ENCODE measurements around the gene CR1. TPM values are rescaled to one million over a fixed set of nuclear protein-coding genes. Genes with fewer than 3 reads are reported as not detected.
"Not testable (repeated sequence)": the region's sequence is repeated elsewhere in the genome, so short reads cannot be mapped to it uniquely, and the experiment has no call there.

The CR1 gene
- total and polyA plus RNA-seq, 2 donors (not counting 3 experiments of a cell fraction or from before 2014, with no cell fraction given) = not detected

GRCh38 chr1:207682872-207683434 lies 187.0 kb downstream of the CR1 start:
- H3K27me3 ChIP-seq (ENCODE audit: control insufficient read depth in 2 of 2, insufficient read depth in 2 of 2, low read length in 2 of 2); H3K79me2 ChIP-seq (ENCODE audit: control insufficient read depth, insufficient read depth, low read length); H3K4me1 ChIP-seq (ENCODE audit: control insufficient read depth, extremely low read depth, insufficient read depth, low read length); H3K36me3 ChIP-seq (ENCODE audit: control insufficient read depth in 2 of 2, extremely low read depth in 1 of 2, insufficient read depth in 2 of 2, low read length in 2 of 2); DNase-seq (ENCODE audit: low read depth, low spot score); BruUV-seq (replicated peaks); H3K9me3 ChIP-seq (replicated peaks; ENCODE audit: control insufficient read depth, insufficient read depth, low read length); intact Hi-C loops (cut with micrococcal nuclease); H3K9me1 ChIP-seq (replicated peaks; ENCODE audit: control insufficient read depth, extremely low read depth, insufficient read depth, low read length); H3K9ac ChIP-seq (replicated peaks; ENCODE audit: extremely low read depth, insufficient read depth, low read length); FAIRE-seq; H2AFZ ChIP-seq (ENCODE audit: low read depth, low read length); H3K4me3 ChIP-seq (replicated peaks in 1 of 3; ENCODE audit: insufficient read depth in 1 of 3, low read depth in 1 of 3, low read length in 3 of 3); dilution Hi-C loops (cut with MboI; ENCODE audit: extremely low pct_ligation_motif_present, low sequenced_read_pairs); POLR2A ChIA-PET; CTCF ChIA-PET; H4K20me1 ChIP-seq (replicated peaks; ENCODE audit: control insufficient read depth, extremely low read depth, insufficient read depth, low read length); H3K4me2 ChIP-seq (ENCODE audit: insufficient read depth, low read length); H3K27ac ChIP-seq (ENCODE audit: insufficient read depth, low read depth, low read length): not testable (repeated sequence)

GRCh38 chr1:207690551-207690950 lies 194.6 kb downstream of the CR1 start:
- CTCF ChIA-PET; BruUV-seq (replicated peaks); intact Hi-C loops (cut with micrococcal nuclease); H3K9me1 ChIP-seq (replicated peaks; ENCODE audit: control insufficient read depth, extremely low read depth, insufficient read depth, low read length); dilution Hi-C loops (cut with MboI; ENCODE audit: extremely low pct_ligation_motif_present, low sequenced_read_pairs); H3K4me2 ChIP-seq (ENCODE audit: insufficient read depth, low read length); H3K9me3 ChIP-seq (replicated peaks; ENCODE audit: control insufficient read depth, insufficient read depth, low read length); POLR2A ChIA-PET; H3K4me1 ChIP-seq (ENCODE audit: control insufficient read depth, extremely low read depth, insufficient read depth, low read length); DNase-seq (ENCODE audit: low read depth, low spot score); H4K20me1 ChIP-seq (replicated peaks; ENCODE audit: control insufficient read depth, extremely low read depth, insufficient read depth, low read length); H3K4me3 ChIP-seq (replicated peaks in 1 of 3; ENCODE audit: insufficient read depth in 1 of 3, low read depth in 1 of 3, low read length in 3 of 3); H3K36me3 ChIP-seq (ENCODE audit: control insufficient read depth in 2 of 2, extremely low read depth in 1 of 2, insufficient read depth in 2 of 2, low read length in 2 of 2); H3K9ac ChIP-seq (replicated peaks; ENCODE audit: extremely low read depth, insufficient read depth, low read length); FAIRE-seq; H2AFZ ChIP-seq (ENCODE audit: low read depth, low read length); H3K79me2 ChIP-seq (ENCODE audit: control insufficient read depth, insufficient read depth, low read length); H3K27ac ChIP-seq (ENCODE audit: insufficient read depth, low read depth, low read length): not testable (repeated sequence)
- H3K27me3 ChIP-seq (ENCODE audit: control insufficient read depth in 2 of 2, insufficient read depth in 2 of 2, low read length in 2 of 2) = peaks cover 5 to 17% of the 10 kb centered on the region in 2 experiments

GRCh38 chr1:207691010-207691409 lies 195.1 kb downstream of the CR1 start:
- ChIA-PET CTCF (interaction anchor here (1.3 kb wide), 1 partner anchor 18 kb away, joined by 6 read pairs; no protein-coding TSS in a partner anchor), POLR2A (no interaction called here)
- H3K79me2 ChIP-seq (ENCODE audit: control insufficient read depth, insufficient read depth, low read length) = no peaks in the 10 kb centered on the region
- FAIRE-seq (no peak), DNase-seq (ENCODE audit: low read depth, low spot score) (no peak)
- H3K9ac ChIP-seq (replicated peaks; ENCODE audit: extremely low read depth, insufficient read depth, low read length) = no peak overlapping the region
- no peaks in the 10 kb centered on the region for H3K36me3 ChIP-seq (ENCODE audit: control insufficient read depth in 2 of 2, extremely low read depth in 1 of 2, insufficient read depth in 2 of 2, low read length in 2 of 2)
- H2AFZ ChIP-seq (ENCODE audit: low read depth, low read length) = no peak overlapping the region
- H3K9me3 ChIP-seq (replicated peaks; ENCODE audit: control insufficient read depth, insufficient read depth, low read length) = no peaks in the 10 kb centered on the region
- dilution Hi-C loops (cut with MboI; ENCODE audit: extremely low pct_ligation_motif_present, low sequenced_read_pairs) (no loop called here), intact Hi-C loops (cut with micrococcal nuclease) (no loop called here)
- peaks cover 5 to 17% of the 10 kb centered on the region in 2 experiments for H3K27me3 ChIP-seq (ENCODE audit: control insufficient read depth in 2 of 2, insufficient read depth in 2 of 2, low read length in 2 of 2)
- no peak overlapping the region for H3K27ac ChIP-seq (ENCODE audit: insufficient read depth, low read depth, low read length)
- H3K9me1 ChIP-seq (replicated peaks; ENCODE audit: control insufficient read depth, extremely low read depth, insufficient read depth, low read length) = no peaks in the 10 kb centered on the region
- H3K4me2 ChIP-seq (ENCODE audit: insufficient read depth, low read length) = no peak overlapping the region
- no peak overlapping the region for H3K4me3 ChIP-seq (replicated peaks in 1 of 3; ENCODE audit: insufficient read depth in 1 of 3, low read depth in 1 of 3, low read length in 3 of 3)
- BruUV-seq (replicated peaks) = no TSS peak
- no peak for TF ChIP-seq GATA2 (IDR thresholded peaks at IDR 0.05; ENCODE audit: insufficient read depth, insufficient read length, low read depth, low read length)
- no peak for TF ChIP-seq EZH2 (IDR thresholded peaks at IDR 0.05; ENCODE audit: borderline replicate concordance, low read depth, low read length, severe bottlenecking)
- no peak for TF ChIP-seq POLR2A (IDR thresholded peaks at IDR 0.05; ENCODE audit: low read depth, low read length)
- no peak for TF ChIP-seq JUN (IDR thresholded peaks at IDR 0.05; ENCODE audit: borderline replicate concordance, insufficient read depth, insufficient read length, low read depth)
- no peak for TF ChIP-seq MYC (IDR thresholded peaks at IDR 0.05; ENCODE audit: low read depth, low read length)
- no peak for TF ChIP-seq CTCF (IDR thresholded peaks at IDR 0.05; ENCODE audit: extremely low read depth in 1 of 2, insufficient read depth in 1 of 2, low read depth in 1 of 2, low read length in 2 of 2)
- no peak for TF ChIP-seq POLR2AphosphoS5 (IDR thresholded peaks at IDR 0.05; ENCODE audit: insufficient read depth, low read depth, low read length)
- no peak for TF ChIP-seq MAX (IDR thresholded peaks at IDR 0.05; ENCODE audit: insufficient read depth, insufficient read length)
- TF ChIP-seq FOS (IDR thresholded peaks at IDR 0.05; ENCODE audit: borderline replicate concordance, insufficient read depth, low read length) = no peak
- no peaks in the 10 kb centered on the region for H4K20me1 ChIP-seq (replicated peaks; ENCODE audit: control insufficient read depth, extremely low read depth, insufficient read depth, low read length)
- no peaks in the 10 kb centered on the region for H3K4me1 ChIP-seq (ENCODE audit: control insufficient read depth, extremely low read depth, insufficient read depth, low read length)
